Muscle layer of duodenum (tissue), 2 donors: ENCODE measurements around the gene PPP4R4.

ENCODE experiments used
- H3K27ac ChIP-seq: one replicate; pipeline ENCODE4 v1.7.0; 2013; ENCODE audit warnings: mild to moderate bottlenecking, low read length
- H3K27me3 ChIP-seq: one replicate; pipeline ENCODE4 v1.7.0; 2013; ENCODE audit warnings: low read depth, mild to moderate bottlenecking, control low read depth, low read length
- H3K36me3 ChIP-seq, 2 donors: one replicate each; pipeline ENCODE4 v1.7.0; 2013; ENCODE audit warnings: low read length in 2 of 2, control low read depth in 1 of 2, mild to moderate bottlenecking in 1 of 2; ENCODE audit not compliant: insufficient read depth in 2 of 2, control insufficient read depth in 1 of 2
- H3K4me1 ChIP-seq, 2 donors: one replicate each; pipeline ENCODE4 v1.7.0; 2013; ENCODE audit warnings: low read length in 2 of 2, mild to moderate bottlenecking in 2 of 2, control low read depth in 1 of 2, moderate library complexity in 1 of 2; ENCODE audit not compliant: insufficient read depth in 2 of 2, control insufficient read depth in 1 of 2
- H3K4me3 ChIP-seq, 2 donors: one replicate each; pipeline ENCODE4 v1.7.0; 2013; ENCODE audit warnings: low read length in 2 of 2, low read depth in 1 of 2, mild to moderate bottlenecking in 1 of 2
- H3K9me3 ChIP-seq, 2 donors: one replicate each; pipeline ENCODE4 v1.7.0; 2013; ENCODE audit warnings: low read length in 2 of 2, control low read depth in 1 of 2, mild to moderate bottlenecking in 1 of 2; ENCODE audit not compliant: control insufficient read depth in 1 of 2
- donor health status: healthy.

The PPP4R4 gene

DNA sequence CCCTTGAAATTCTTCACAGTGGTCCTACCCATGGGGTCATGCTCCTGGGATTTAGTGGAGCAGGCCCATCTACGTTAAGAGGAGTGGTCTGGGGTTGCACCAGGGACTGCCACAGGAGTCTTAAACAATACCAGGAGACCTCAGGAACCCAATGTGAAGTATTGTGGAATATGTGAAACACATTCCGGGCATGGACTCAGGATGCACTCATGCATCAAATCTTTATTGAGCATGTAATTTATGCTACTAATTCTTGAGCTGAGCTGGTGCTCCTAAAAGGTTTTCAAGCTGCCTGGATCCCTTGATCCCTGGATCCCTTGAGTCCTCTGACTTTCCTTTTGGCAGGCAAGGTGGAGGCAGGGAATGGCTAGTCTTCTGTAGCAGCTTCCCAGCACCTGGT, 110.1 kb downstream of the PPP4R4 start:
- H3K27me3 ChIP-seq = no peaks in the 10 kb centered on the region
- no peak overlapping the region for H3K4me3 ChIP-seq
- H3K9me3 ChIP-seq = no peaks in the 10 kb centered on the region
- no peak overlapping the region for H3K27ac ChIP-seq
- H3K36me3 ChIP-seq = no peaks in the 10 kb centered on the region
- H3K4me1 ChIP-seq = no peaks in the 10 kb centered on the region

DNA sequence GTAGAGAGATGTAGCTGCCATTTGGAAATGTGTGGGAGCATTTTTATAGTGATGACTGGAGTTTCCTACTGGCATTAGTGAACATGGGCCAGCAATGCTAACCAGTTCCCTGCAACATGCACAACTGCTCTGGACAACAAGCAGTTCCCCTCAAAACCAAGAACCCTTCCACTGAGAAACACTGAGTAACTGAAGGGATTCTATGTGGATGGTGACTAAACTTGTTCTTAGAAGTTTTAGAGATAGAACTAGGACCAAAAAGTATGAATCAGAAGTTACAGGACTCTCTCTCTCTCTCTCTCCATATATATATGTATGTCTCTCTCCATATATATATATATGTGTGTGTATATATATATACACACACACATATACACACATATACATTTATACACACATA, 111.0 kb downstream of the PPP4R4 start:
- Histone ChIP-seq H3K9me3 (no peaks in the 10 kb centered on the region), H3K27me3 (no peaks in the 10 kb centered on the region), H3K27ac (no peak overlapping the region), H3K36me3 (no peaks in the 10 kb centered on the region), H3K4me1 (no peaks in the 10 kb centered on the region), H3K4me3 (no peak overlapping the region)

DNA sequence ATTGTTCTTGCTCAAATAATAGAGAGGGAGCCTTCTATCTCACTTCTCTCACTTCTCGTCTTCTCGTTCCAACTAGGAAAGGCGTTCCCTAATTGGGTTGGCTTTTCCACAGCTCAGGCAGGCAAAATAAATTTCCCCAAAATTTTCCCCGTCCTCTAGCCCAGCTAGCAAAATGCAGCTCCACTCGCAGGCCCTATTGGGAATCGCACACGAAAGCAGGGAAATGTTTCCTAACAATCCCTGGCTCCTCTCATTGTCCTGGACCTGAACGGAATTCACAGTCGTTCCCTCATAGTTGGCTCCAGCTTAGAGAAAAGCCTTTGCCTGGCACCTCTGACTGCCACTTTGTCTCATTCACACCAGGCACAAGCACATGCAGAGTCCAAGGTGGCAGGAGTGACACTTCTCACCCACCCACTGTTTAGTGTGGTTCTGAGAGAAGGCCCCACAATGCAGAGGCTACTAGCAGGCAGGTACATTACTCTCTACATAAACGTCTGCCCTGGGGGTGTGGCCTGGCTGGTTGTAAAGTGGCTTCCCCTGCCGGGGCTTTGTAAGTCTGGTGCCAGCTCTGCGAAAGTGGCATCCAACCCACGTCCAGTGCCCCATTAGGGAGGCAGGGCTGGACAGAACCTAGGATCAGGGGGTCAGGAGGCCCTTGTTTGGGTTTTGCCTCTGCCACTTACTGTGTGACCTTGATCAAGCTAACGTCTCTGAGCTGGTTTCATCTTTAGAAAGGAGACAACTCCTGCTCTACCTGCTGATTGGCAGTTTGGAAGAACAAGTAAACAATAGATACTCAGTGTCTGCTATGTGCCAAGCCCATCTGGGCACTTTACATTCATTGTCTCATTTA, 114.7 kb downstream of the PPP4R4 start:
- H3K4me3 ChIP-seq = no peak overlapping the region
- no peaks in the 10 kb centered on the region for H3K9me3 ChIP-seq
- no peaks in the 10 kb centered on the region for H3K36me3 ChIP-seq
- no peaks in the 10 kb centered on the region for H3K4me1 ChIP-seq
- H3K27ac ChIP-seq = no peak overlapping the region
- H3K27me3 ChIP-seq = no peaks in the 10 kb centered on the region

DNA sequence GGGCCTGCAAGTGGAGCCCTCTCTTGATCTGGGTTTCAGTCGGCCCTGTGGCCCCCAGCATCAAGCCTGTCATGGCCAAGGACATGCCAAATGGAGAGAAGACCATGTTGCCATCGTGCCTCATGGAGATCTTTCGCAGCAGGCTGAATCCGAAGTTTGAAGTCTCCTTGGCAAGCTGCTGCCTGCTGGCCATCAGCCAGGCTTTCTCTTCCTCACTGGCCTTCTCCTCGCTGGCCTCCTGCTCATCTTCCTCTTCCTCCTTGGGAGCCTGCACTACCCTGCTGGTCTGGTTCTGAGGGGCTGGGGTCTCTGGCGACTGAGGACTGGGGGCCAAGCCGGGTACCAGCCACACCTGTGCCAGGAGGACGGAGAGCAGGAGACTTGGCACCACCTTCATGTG, 116.1 kb downstream of the PPP4R4 start:
- Histone ChIP-seq H3K27ac (no peak overlapping the region), H3K4me1 (no peaks in the 10 kb centered on the region), H3K27me3 (no peaks in the 10 kb centered on the region), H3K36me3 (no peaks in the 10 kb centered on the region), H3K4me3 (no peak overlapping the region), H3K9me3 (no peaks in the 10 kb centered on the region)

DNA sequence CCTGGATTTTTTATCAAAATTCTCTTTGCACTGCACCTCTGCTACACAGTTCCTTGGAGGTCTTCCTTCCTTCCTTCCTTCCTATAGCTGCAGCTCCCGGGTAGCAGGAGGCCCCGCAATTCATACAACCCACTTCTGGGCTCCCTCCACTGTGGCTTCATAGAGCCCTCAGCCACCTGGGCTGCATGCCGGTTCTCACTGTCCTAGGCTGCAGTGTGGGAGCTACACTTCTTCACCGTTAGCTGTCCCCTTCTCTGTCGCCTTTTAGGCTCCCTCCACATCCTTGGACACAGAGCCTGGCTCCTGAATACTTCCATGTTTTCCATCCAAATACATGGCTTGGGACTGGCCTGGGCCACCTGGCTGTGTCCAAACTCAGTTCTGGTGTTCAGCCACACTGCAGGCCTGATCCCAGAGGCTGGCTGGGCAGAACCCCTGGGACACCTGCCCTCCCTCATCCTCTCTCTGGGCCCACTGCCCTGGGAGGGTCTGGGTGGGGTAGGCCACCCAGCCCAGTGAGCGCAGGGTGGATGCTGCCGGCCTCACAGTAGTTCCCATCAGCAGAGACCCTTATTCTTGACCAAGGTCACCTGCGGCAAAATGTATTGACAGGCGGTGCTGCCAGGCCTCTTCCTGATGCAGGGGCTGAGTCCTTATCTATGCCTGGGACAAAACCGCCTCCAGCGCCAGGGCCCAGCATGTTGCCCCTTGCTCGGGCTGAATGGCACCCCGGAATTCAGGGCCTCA, 117.2 kb downstream of the PPP4R4 start:
- no peaks in the 10 kb centered on the region for H3K9me3 ChIP-seq
- no peaks in the 10 kb centered on the region for H3K36me3 ChIP-seq
- H3K4me3 ChIP-seq = no peak overlapping the region
- no peaks in the 10 kb centered on the region for H3K27me3 ChIP-seq
- no peak overlapping the region for H3K27ac ChIP-seq
- no peaks in the 10 kb centered on the region for H3K4me1 ChIP-seq

DNA sequence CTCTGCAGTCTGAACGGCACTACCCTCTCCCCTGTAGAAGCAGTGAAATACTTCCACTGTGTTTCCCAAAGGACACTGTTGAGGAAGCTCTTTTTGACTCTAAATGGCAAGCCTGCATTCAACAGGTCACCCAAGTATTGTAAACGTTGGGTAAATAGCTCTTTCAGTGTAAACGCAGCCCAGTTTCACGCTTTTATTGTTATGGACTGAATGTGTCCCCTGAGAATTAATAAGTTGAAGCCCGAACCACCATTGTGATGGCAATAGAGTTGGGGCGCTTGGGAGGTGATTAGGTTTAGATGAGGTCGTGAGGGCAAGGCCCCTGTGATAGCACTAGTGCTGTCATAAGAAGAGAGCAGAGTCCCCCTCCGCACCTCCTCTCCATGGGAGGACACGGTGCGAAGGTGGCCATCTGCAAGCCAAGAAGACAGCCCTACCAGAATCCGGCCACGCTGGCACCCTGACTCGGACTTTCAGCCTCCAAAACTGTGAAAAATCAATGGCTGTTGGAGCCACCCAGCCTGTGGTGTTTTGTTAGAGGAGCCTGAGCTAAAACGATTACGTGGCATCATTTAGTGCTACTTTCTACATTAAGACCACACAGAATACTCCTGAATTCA, 117.9 kb downstream of the PPP4R4 start:
- Histone ChIP-seq H3K9me3 (no peaks in the 10 kb centered on the region), H3K36me3 (no peaks in the 10 kb centered on the region), H3K27me3 (no peaks in the 10 kb centered on the region), H3K4me1 (no peaks in the 10 kb centered on the region), H3K27ac (no peak overlapping the region), H3K4me3 (no peak overlapping the region)

DNA sequence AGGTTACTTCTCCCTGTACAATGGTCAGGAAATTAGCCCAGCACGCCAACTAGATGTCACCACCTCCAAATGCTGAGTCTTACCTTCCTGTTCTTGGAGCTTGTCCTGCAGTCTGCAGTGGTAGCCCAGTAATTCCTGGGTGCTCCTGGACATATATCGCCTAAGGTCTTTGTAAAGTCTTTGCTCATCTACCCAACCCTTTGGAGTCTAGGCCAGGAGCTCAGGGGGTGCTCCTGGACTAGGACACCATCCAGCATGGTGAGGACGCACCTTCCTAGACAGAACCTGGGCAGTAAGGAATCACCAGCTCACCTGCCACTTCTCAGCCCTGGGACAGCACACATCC, 118.4 kb downstream of the PPP4R4 start:
- Histone ChIP-seq H3K9me3 (no peaks in the 10 kb centered on the region), H3K4me1 (no peaks in the 10 kb centered on the region), H3K27me3 (no peaks in the 10 kb centered on the region), H3K27ac (no peak overlapping the region), H3K4me3 (no peak overlapping the region), H3K36me3 (no peaks in the 10 kb centered on the region)

DNA sequence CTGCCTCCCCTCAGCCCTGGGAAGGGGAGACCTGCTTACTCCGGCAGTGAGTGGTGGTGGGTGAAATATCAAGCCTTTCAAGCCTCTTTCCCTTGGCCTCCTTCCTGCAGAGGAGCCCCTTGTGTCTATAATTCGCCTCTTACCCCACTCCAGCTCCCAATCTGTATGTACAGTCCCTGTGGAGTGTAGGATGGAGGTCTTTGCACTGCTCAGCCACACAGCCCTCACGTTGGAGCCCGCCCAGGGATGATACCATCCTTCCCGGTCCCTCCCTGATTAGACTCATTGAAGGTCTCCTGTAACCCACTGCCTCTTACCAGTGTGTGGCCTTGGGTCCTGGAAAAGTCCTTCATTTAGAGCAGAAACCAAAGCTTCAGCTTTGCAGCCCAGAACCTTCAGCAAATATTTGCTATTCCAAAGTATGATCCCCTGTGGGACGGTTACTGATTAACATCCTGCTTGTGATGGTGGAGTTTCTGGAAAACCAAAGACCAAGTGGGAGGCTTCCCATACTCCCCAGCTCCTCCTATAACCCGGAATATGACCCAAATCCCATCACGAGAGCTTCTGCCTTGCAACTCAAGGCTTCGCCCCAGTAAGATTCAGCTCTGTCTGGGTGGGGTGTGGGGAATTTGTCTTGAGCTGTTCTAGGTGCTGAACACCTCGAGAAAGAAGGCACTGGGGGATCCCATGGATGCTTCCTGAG, 118.9 kb downstream of the PPP4R4 start, which contains the start of gene SERPINA10:
Gene SERPINA10, minus strand, starts transcription at position 397 of the 706 bp plus-strand sequence. CDS start 2,675 bp downstream, outside the sequence.
- H3K36me3 ChIP-seq = no peaks in the 10 kb centered on the region
- H3K27ac ChIP-seq = no peak within 1 kb of the TSS
- no peaks in the 10 kb centered on the region for H3K9me3 ChIP-seq
- no peaks in the 10 kb centered on the region for H3K4me1 ChIP-seq
- no peaks in the 10 kb centered on the region for H3K27me3 ChIP-seq
- no peak within 1 kb of the TSS for H3K4me3 ChIP-seq

DNA sequence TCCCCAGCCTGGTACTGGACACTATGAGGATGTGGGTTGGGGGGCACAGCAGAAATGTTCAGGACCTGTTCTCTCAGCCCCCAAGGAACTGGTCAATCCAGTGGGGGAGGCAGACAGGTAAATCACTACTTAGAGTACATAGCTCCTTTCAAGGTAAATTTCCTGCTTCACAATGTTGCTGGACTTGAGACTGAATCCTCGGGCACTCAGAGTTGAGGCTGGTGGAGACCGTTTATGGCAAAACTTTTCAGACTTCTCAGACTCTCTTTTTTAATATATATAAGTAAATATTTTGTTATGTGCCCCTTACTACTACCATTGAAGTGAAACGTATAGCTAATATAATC, 119.4 kb downstream of the PPP4R4 start:
- Histone ChIP-seq H3K9me3 (no peaks in the 10 kb centered on the region), H3K27ac (no peak overlapping the region)

DNA sequence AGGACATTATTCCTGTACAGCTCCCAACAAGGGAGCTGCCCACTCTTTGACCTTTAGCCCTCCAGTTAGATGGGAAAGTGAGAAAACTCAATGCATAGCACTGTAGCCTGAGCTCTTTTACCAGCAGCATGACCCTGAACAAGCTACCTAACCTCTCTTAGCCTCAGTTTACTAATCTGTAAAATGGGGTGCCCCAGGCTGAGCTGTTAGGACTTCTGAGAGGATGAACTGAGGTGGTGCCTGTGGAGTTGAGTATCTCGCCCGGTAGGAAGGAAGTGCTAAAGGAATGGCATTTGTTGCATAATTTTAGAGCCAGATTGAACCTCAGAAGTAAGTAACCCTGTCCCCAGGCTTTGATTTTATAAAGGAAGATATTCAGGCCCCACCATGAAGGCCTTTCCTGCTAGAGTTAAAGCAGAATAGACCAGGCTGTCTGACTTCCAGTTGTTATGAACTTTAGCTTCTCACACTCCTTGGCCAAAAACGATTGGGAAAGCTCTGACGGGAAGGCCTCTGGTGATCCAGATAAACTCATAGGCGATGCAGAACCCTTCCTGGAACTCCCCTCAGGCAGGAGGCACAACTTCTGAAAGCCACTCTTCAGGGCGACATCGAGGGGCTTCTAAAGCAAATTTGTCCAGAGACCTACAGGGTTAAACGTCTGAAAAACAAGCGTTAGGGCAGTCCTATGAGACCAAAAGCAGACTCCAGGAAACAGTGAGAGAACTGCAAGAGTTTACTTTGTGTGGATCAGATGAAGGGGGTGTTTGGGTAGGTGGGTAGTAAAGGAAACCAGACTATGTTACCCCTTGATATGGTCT, 121.4 kb downstream of the PPP4R4 start:
- no peaks in the 10 kb centered on the region for H3K4me1 ChIP-seq
- no peak overlapping the region for H3K27ac ChIP-seq

More for the DNA sequence above, 119.4 kb downstream of the PPP4R4 start:
- no peaks in the 10 kb centered on the region for H3K4me1 ChIP-seq
- no peaks in the 10 kb centered on the region for H3K27me3 ChIP-seq
- no peaks in the 10 kb centered on the region for H3K36me3 ChIP-seq
- H3K4me3 ChIP-seq = no peak overlapping the region

More for the DNA sequence above, 121.4 kb downstream of the PPP4R4 start:
- no peaks in the 10 kb centered on the region for H3K27me3 ChIP-seq
- no peak overlapping the region for H3K4me3 ChIP-seq
- H3K9me3 ChIP-seq = no peaks in the 10 kb centered on the region
- no peaks in the 10 kb centered on the region for H3K36me3 ChIP-seq
